H1 (cell line): ENCODE measurements around the gene CDK9. TPM values are rescaled to one million over a fixed set of nuclear protein-coding genes. Genes with fewer than 3 reads are reported as not detected.

Source experiments
- ASH2L ChIP-seq: fragments of 200-600, 300-600 bp; sonication (generic); IDR thresholded peaks from one replicate; pipeline ENCODE4 v1.7.1; 2017; ENCODE audit warnings: low read length
- CBX5 ChIP-seq: fragments of 300-800, 300-1000 bp; sonication (generic); IDR thresholded peaks from 2 replicates; pipeline ENCODE4 v1.7.1; 2016; ENCODE audit warnings: antibody characterized with exemption, low read length, low read depth
- CREB1 ChIP-seq: IDR thresholded peaks from 2 replicates; pipeline ENCODE4 v1.6.1; 2012; ENCODE audit warnings: inconsistent platforms
- JUND ChIP-seq: IDR thresholded peaks from 2 replicates; pipeline ENCODE4 v1.6.1; 2011; ENCODE audit warnings: mild to moderate bottlenecking, improper control_type of control experiment, low read length
- MAFK ChIP-seq: IDR thresholded peaks from 2 replicates; pipeline ENCODE4 v1.6.1; 2012; ENCODE audit warnings: low read depth, mild to moderate bottlenecking, improper control_type of control experiment, low read length
- SIRT6 ChIP-seq: IDR thresholded peaks from one replicate; pipeline ENCODE4 v1.7.1; 2012; ENCODE audit warnings: low read length, inconsistent platforms
- polyA plus RNA-seq, 7 experiments: library from polyadenylated mRNA; depleted of rRNA in 3 of 7; stranded (reverse) in 5 of 7; unstranded in 2 of 7; fragments of >200 nt in 5 of 7; fragments of 200-250 nt in 2 of 7; gene quantifications; 1 replicate in 5 of 7; 2 replicates in 1 of 7; 4 replicates in 1 of 7; pipeline versions ENCODE4 v1.2.1 to v1.2.3, GENCODE V29; 2011 to 2013; ENCODE audit warnings: missing spikeins in 2 of 7, mixed read lengths in 2 of 7
- total RNA-seq: library from RNA; stranded (reverse); fragmentation: NEBNext Ultra II Directional; extraction: Animal tissue kit (Norgen Biotek cat#: 25700); gene quantifications from 2 replicates; pipeline ENCODE4 v1.2.1, GENCODE V29; 2021
- TF ChIP-seq, protein P1 (sequence below): IDR thresholded peaks from 2 replicates; pipeline ENCODE4 v1.6.1; 2012; ENCODE audit warnings: inconsistent platforms

Gene CDK9
- total and polyA plus RNA-seq, 2 of the 8 experiments (the other 6 are each of a cell fraction or from before 2014, with no cell fraction given), result 69.1 to 87.5 TPM

DNA sequence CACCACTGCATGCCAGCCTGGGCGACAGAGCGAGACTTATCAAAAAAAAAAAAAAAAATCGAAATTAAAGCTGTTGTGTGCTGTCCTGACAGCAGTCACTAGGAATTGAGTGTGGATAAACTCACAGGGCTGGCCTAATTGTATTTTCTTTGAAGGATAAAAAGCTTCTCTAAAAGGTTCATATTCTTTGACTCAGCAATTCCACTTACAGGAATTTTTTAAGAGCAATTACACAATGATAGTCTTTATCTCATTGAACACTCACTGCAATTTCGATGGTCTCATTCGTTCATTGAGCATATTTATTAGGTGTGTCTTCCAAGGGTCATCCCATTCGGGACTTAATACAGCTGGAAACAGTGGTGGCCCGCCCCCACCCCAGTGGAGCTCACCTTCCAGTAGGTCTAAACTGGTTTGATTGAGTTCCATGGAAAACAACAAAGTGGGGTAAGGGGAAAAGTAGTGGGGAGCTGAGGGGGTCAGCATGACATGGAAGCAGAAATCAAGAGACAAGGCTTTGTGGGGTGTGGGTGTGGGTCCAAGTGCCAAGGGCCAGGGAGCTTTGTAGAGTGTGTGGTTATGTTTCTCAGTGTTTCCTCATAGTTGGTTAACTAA, 6.7 kb downstream of the CDK9 start (continued):
- TF ChIP-seq, protein P1, sequence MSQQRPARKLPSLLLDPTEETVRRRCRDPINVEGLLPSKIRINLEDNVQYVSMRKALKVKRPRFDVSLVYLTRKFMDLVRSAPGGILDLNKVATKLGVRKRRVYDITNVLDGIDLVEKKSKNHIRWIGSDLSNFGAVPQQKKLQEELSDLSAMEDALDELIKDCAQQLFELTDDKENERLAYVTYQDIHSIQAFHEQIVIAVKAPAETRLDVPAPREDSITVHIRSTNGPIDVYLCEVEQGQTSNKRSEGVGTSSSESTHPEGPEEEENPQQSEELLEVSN, result no peak
- no peak for TF ChIP-seq CREB1
- TF ChIP-seq SIRT6, result no peak
- TF ChIP-seq MAFK, result no peak
- no peak for TF ChIP-seq JUND
- no peak for TF ChIP-seq ASH2L
- TF ChIP-seq CBX5, result no peak
